Stimulated activated CD4-positive, alpha-beta T cell treated with anti-CD3 and anti-CD28 coated beads, Interleukin-1b, Interleukin-23, amount 100 ng/mL, for 24 hours (primary cell): Measurements from ENCODE around the gene RAD18.

Source experiments
- DNase-seq, 4 experiments: peaks; one replicate each; pipeline ENCODE4 v3.0.0-alpha.2; 2020; ENCODE audit warnings: low read depth in 4 of 4, low spot score in 1 of 4

RAD18 gene

GRCh38 chr3:8966150-8966819 lies 3.0 kb upstream of the RAD18 start:
- no peak for DNase-seq

GRCh38 chr3:8964436-8965370 lies 1.4 kb upstream of the RAD18 start:
- DNase-seq = no peak

- no peak for DNase-seq
These were observed 928 bp downstream of the RAD18 start for GRCh38 chr3:8962226-8962861.

GRCh38 chr3:8959668-8960067 lies 3.6 kb downstream of the RAD18 start:
- DNase-seq = no peak

- no peak for DNase-seq
These were observed 8.1 kb downstream of the RAD18 start for GRCh38 chr3:8954938-8955763.

GRCh38 chr3:8953313-8953712 lies 10.0 kb downstream of the RAD18 start:
- no peak for DNase-seq

- no peak for DNase-seq
These were observed 11.1 kb downstream of the RAD18 start for GRCh38 chr3:8952130-8952529.

GRCh38 chr3:8945890-8946600 lies 17.2 kb downstream of the RAD18 start:
- no peak for DNase-seq

- DNase-seq = no peak
These were observed 20.4 kb downstream of the RAD18 start for GRCh38 chr3:8942746-8943488.

GRCh38 chr3:8942115-8942514 lies 21.2 kb downstream of the RAD18 start:
- no peak for DNase-seq

GRCh38 chr3:8938021-8938420 lies 25.3 kb downstream of the RAD18 start:
- DNase-seq = no peak

- DNase-seq = no peak
These were observed 25.9 kb downstream of the RAD18 start for GRCh38 chr3:8937064-8938020.

- DNase-seq = no peak
These were observed 30.8 kb downstream of the RAD18 start for GRCh38 chr3:8932507-8932906.

- no peak for DNase-seq
These were observed 31.9 kb downstream of the RAD18 start for GRCh38 chr3:8931342-8931741.

- DNase-seq = no peak
These were observed 33.4 kb downstream of the RAD18 start for GRCh38 chr3:8929860-8930259.

- no peak for DNase-seq
These were observed 48.8 kb downstream of the RAD18 start for GRCh38 chr3:8914491-8914890.

- DNase-seq = no peak
These were observed 51.5 kb downstream of the RAD18 start for GRCh38 chr3:8911781-8912180.

- no peak for DNase-seq
These were observed 54.1 kb downstream of the RAD18 start for GRCh38 chr3:8909160-8909559.

GRCh38 chr3:8903191-8903590 lies 60.1 kb downstream of the RAD18 start:
- DNase-seq = no peak
